Stimulated activated CD4-positive, alpha-beta T cell treated with anti-CD3 and anti-CD28 coated beads, Interleukin-1b, Interleukin-23, amount 100 ng/mL, for 48 hours (primary cell): ENCODE data around the gene HSPB3.
"Not testable (repeated sequence)": the region's sequence is repeated elsewhere in the genome, so short reads cannot be mapped to it uniquely, and the experiment has no call there.

Experiments
- DNase-seq: peaks from one replicate; pipeline ENCODE4 v3.0.0-alpha.2; 2020

Gene HSPB3

DNA sequence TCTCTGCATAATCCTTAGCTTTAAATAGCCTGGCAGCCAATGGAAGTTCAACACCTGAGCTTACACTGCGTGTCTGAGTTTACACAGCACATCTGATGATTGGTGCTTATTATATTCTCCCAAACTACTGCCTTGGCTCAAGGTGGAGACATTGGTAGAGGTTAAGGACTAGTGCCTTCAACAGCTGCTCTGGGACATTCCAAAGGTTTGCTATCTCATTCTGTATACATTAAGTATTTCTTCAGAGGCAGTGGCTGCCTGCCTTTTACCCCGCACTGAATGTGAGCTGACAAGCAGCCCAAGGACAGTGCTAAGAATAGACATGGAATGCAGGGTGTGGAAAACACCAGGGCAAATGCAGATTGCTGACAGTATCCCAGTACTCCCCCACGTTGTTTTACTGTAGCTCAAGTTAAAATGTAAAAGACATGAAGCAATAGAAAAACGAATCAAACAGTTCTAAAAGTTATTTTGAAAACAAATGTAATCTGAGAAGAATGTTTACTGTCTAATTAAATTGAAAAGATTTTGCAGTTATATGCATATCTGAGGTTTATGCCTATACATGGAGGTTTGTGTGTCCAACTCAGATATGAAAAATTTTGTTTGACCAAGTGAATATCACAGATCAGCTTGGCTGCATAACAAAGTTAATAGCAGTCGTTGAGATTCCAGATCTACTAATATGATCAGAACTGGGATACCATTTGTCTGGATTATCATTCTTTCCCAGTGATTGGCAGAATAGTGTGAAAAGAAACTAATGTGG, 1.8 kb downstream of the HSPB3 start:
- no peak for DNase-seq

DNA sequence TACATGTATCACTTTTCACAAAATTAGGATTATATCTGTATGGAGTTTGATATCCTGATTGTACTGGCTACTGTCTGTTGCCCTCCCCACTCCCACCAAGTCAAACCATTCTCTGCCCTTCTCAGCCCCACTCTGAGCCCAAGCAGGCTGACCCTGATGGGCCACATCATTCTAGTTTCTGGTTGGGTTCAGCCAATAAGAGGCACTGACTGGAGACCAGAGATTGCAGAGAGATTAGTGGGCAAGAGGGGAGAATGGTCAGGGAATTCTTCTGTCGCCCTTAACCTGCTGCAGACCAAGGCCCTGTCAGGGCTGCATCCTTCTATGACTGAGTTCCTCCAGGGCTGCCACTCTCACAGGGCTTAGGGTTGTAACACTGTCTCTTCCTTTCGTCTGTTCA, 2.7 kb downstream of the HSPB3 start:
- no peak for DNase-seq

DNA sequence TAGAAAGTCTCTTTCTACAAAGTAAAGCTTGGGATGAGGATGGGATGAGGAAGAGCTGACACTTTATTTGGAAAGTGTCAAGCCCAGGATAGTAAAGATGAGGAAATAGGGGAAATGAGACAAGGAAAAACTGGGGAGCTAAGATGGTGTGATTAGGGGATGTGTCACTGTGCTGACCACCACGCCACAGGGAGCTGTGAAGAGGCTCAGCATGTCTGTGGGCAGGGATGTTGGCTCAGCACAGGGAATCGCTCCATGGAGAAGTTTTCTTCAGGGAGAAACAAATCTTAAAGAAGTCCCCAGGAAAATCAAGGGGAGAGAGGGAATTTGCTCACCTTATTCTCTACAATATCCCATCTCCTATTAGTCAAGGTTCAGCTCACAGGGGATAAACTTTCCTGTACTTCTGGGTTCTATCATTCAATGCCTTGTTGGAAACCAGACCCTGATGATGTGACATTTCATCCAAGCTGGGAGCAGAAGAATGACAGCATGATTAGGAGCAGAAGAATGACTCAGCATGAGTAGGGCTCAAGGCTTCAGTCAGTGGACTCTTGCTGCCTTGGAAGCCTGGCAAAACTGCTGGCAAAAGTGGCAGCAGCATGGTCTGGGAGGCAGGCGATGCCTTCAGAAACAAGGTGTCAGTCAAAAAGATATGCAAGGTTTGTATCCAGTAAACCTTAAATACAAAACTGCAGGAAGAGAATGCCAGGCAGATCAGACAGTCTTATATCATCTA, 4.9 kb downstream of the HSPB3 start:
- DNase-seq = no peak

DNA sequence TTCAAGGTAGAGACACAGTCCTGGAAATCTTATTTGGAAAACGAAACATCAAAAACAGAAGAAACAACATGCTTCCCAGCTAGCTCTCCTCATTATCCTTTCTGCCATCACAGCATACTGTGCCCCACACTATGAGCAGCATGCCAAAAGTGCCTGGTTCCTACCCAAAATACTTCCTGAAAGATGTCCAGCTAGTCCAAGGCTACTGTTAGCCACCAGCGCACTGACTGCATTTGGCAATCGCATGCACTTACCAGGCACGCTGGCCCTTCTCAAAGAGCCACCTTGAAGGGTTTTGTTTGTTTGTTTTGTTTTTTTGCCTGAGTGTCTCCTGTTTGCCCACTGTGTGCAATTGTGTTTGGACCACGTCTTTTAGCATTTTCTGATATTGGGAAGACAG, 6.8 kb downstream of the HSPB3 start:
- DNase-seq = no peak

DNA sequence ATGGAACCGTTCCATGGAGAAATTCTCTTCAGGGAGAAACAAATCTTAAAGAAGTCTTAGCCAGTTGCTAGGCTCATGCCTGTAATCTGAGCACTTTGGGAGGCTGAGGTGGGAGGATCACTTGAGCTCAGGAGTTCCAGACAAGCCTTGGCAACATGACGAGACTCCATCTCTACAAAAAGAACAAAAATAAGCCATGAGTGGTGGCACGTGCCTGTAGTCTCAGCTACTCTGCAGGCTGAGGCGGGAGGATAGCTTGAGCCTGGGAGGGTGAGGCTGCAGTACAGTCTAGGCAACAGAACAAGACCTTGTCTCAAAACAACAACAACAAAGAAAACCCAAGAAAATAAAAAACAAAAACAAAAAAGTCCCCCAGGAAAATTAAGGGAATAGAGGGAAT, 8.2 kb downstream of the HSPB3 start:
- no peak for DNase-seq

DNA sequence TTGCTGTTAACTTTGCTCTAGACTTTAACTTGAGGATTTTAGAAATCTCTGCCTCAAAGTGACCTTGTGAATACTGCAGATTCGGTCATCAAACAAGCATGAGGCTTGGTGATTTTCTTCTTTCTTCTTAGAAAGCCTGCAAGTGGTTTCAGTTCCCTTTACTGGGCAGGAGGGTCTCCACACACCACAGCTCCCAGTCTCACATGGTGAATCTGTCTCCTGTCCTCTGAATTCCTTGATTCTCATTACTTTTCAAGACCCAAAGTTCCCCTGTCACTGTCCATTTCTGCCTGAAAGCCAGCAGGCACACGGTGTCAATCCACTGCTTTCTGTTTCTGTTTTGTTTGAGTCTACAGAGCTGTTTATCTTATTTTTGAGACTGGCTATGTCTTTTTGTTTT, 14.1 kb downstream of the HSPB3 start:
- DNase-seq = no peak

DNA sequence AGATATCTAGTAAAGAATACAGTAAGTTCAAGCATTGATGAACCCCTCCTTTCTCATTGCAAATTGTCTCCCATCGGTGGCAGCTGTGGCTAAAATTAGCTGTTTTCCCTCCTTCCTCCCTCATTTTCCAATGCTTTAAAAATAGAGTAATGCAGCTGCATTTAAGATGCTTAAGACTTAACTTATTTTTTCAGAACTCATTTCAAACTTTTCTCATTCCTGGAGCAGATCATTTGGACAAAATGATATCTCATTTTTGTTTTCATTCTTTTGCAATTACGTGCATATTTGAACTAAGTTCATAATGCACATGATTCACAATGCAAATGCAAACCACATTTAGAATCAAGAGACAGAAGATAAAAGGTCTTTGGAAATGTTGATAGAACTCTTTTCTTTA, 14.6 kb downstream of the HSPB3 start:
- no peak for DNase-seq

DNA sequence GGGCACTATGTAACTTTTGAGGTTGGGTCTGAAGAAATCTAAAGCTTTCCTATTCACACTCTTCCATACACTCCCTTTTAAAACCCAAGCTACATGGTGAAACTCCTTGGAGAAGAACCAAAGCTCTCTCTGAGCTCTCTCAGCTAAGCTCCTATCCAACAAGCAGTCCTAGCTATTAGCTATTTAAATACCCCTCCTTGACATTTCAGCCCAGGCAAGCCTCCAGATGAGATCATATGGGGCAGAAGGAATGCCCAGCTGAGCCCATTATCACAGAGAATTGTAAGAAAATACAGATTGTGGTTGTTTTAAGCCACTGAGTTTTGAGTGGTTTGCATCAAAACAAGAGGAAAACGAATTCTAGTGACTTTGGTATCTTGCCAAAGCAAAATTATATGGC, 15.2 kb downstream of the HSPB3 start:
- no peak for DNase-seq

DNA sequence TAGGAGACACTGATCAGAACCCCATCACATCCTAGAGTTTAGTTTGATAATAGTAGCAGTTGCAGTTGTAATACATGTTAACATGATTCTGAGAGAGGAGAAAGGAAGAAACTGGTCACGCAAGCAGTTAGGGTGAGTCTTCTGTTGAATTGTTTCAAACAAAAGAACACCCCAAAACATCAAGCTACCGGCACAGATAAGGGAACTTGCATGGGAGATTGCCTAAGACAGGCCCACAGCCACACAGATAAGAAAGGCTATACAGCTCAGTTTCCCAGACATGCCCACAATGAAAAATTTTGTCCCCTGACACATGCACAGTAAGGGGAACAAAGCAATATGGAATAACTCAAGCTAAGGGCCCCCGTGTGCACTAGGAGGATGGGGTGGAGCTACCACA, 15.9 kb downstream of the HSPB3 start:
- DNase-seq = no peak

DNA sequence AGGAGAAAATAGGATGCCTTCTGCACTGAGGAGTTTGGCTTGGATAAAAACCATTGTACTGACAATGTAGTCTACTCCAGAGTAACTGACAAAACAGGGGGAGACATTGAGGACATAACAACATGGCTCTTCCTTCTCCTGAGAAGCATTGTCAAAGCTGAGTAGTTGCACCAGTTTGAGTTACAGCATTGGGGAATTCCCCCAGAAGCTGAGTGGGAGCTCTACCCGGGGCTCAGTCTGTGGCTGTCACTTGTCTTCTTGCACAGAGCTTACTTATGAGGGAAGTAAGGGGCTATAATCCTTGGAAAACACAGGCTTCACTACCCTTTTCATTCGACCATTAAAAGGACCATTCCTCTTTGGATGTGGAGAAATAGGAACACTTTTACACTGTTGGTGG, 21.2 kb downstream of the HSPB3 start:
- DNase-seq = no peak

DNA sequence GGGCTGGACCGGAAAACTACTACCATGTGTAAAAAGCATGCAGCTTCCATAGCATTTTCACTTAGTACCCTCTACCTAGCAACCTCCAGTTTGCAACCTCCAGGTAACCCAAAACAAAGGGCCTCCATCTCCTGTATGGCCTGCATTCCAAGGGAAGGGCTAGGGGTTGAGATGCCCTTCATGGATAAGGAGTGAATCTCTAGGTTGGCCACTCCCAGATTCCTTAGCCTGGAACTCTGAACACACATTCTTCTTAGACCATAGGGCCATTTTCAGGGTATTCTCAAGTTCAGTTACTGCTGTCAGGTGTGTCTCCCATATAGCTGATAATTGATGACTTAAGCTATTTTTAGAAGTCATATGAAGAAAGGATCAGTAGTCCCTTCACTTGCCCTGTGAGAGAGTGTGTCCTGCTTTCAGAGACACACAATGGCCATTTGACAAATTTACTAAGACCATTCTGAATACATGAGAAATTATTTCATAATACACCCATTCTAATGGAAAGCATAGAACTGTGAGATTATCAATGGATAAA, 22.5 kb downstream of the HSPB3 start:
- no peak for DNase-seq

DNA sequence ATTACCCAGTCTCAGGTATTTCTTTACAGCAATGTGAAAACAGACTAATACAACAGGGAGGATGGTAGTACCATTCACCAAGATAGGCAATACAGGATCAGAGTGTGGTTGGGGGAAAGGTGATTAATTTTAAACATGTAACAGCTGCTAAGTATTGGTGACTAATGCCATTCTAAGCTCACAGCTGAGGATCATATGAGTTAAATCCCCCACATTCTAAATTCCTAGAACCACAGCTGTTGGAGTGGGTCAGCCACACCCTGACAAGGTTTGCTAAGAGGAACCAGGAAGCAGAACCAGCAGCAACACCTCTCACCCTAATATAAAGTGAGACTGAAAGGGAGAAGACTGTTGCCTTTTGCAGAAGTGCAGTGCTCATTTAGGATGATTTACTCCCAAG, 24.8 kb downstream of the HSPB3 start:
- no peak for DNase-seq

DNA sequence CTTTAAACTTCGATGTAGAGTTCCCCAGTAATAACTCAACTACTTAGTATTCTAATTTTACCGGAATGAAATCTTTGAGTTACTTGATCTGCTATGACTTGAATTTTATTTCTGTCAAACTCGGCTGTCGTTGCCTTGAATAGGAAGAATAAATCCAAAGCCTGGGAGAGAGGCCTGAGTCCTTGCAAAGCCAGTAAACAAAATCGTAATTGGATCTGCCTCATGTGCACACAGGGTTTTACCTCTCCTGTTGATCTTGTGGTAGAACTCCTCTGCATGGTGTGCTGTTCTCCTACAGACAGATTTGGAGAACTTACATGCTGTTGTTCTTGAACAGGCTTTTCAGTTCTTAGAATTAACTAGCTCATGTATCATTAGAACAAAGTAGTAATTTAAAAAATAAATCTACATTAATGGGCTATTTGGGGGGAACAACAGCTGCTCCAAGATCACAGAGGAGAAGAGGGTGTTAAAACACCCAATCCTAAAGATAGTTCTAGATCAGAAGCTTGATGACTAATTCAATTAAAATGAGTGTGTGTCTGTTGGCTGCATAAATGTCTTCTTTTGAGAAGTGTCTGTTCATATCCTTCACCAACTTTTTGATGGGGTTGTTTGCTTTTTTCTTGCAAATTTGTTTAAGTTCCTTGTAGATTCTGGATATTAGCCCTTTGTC, 28.9 kb downstream of the HSPB3 start:
- DNase-seq = no peak

DNA sequence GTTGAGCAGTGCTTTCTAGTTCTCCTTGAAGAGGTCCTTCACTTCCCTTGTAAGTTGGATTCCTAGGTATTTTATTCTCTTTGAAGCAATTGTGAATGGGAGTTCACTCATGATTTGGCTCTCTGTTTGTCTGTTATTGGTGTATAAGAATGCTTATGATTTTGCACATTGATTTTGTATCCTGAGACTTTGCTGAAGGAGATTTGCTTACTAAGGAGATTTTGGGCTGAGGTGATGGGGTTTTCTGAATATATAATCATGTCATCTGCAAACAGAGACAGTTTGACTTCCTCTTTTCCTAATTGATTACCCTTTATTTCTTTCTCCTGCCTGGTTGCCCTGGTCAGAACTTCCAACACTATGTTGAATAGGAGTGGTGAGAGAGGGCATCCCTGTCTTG, 30.2 kb downstream of the HSPB3 start:
- not testable (repeated sequence) for DNase-seq

DNA sequence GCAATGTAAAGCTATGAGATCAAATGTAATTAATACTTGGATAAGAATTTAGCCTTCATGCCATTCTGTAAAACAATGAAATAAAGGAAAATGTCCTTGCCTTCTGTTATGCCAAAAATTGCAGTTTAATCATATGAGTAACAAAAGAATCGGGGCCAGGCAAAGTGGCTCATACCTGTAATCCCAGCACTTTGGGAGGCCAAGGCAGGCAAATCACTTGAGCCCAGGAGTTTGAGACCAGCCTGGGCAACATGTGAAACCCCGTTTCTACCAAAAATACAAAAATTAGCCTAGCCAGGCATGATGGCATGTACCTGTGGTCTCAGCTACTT, 34.1 kb downstream of the HSPB3 start:
- DNase-seq = not testable (repeated sequence)

DNA sequence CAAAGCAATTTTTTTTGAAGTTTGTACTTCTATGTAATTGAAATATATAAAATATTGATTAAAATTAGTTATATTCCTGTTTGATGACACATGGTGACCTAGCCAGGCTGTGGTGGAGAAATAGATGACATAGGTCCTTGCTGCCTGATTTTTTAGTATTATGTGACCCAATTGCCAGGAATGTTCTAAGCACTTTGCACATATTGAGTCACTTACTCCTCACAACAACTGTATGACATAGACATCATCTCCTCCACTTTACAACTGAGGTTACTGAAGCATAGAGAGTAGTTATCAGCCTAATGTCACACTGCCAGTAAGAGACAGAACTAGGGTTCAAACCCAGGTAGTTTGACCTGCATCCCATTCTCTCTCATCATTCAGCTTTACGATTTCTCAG, 35.8 kb downstream of the HSPB3 start:
- no peak for DNase-seq

DNA sequence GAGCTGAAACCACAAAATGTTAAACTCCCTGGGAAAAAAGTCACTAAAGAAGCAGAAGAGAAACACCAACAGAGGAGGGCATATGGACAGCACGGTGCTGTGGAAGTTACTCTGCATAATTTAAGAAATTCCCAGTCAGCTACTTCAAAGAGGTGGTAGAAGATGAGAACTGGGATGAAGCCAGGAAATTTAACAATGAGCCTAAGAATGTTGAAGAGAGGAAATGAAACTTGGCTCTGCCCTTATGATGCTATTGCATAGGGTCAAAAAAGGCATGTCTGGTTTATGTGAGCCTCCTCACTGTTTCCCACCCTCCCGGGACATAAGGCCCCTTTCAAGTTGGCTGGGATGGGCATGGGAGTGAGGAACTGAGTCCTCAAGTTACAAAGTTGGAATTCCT, 36.7 kb downstream of the HSPB3 start:
- no peak for DNase-seq

DNA sequence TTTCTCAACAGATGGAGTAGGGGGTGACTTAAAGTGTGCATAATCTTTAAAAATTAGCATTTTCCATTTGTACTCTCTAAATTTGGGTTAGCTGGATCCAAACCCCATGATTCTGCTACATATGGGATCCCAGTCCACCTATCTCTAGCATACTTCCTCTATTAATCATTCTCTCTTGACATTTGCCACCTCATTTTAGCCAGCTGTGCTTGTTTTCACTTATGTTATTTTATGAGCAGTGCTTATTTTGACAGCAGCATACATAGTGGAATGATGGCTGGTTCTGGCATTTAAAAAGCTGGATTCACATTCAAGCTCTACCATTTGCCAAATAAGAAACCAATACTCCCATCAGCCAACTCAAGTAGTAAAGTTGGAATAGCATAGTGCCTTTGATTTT, 39.5 kb downstream of the HSPB3 start:
- no peak for DNase-seq
